Activated CD8-positive, alpha-beta memory T cell treated with anti-CD3 and anti-CD28 coated beads, Interleukin-2, amount 10 ng/mL, durations not matched to agents 7 days and 5 days (primary cell): ENCODE data around the gene NBPF15. TPM values are rescaled to one million over a fixed set of nuclear protein-coding genes. Genes with fewer than 3 reads are reported as not detected.
"Not testable (repeated sequence)": the region's sequence is repeated elsewhere in the genome, so short reads cannot be mapped to it uniquely, and the experiment has no call there.

ENCODE experiments used
- ATAC-seq: fragments of 150-1000 bp; cut with Tn5 transposase; one replicate; pipeline ENCODE4 v1.10.0; 2021; ENCODE audit warnings: moderate library complexity
- CTCF ChIA-PET: fragments of 350-600 bp; sonication (Branson Sonifier 250); formaldehyde crosslinking; loops from one replicate; lab custom pipeline; 2021; ENCODE audit warnings: antibody characterized with exemption; lab: Charles Lee
- DNase-seq: peaks from one replicate; pipeline ENCODE4 v3.0.0-alpha.2; 2020
- H3K27ac Mint-ChIP-seq: one replicate; pipeline ENCODE4 v1.8.0; 2021; ENCODE audit warnings: mild to moderate bottlenecking, mixed read lengths
- H3K27me3 Mint-ChIP-seq: one replicate; pipeline ENCODE4 v1.8.0; 2021; ENCODE audit warnings: mixed read lengths
- H3K36me3 Mint-ChIP-seq: one replicate; pipeline ENCODE4 v1.8.0; 2021; ENCODE audit warnings: mild to moderate bottlenecking, mixed read lengths
- H3K4me1 Mint-ChIP-seq: one replicate; pipeline ENCODE4 v1.8.0; 2021; ENCODE audit warnings: mixed read lengths
- H3K4me3 Mint-ChIP-seq: one replicate; pipeline ENCODE4 v1.8.0; 2021; ENCODE audit warnings: mild to moderate bottlenecking, moderate library complexity, mixed read lengths
- H3K9me3 Mint-ChIP-seq: one replicate; pipeline ENCODE4 v1.8.0; 2022; ENCODE audit warnings: low read depth, mixed read lengths
- total RNA-seq, 2 experiments: library from RNA; stranded (reverse); gene quantifications; one replicate each; pipeline ENCODE4 v1.2.3, GENCODE V29; 2021

Gene NBPF15
- total RNA-seq, 2 experiments from 2014 or later: 28.9 to 36.9 TPM

DNA sequence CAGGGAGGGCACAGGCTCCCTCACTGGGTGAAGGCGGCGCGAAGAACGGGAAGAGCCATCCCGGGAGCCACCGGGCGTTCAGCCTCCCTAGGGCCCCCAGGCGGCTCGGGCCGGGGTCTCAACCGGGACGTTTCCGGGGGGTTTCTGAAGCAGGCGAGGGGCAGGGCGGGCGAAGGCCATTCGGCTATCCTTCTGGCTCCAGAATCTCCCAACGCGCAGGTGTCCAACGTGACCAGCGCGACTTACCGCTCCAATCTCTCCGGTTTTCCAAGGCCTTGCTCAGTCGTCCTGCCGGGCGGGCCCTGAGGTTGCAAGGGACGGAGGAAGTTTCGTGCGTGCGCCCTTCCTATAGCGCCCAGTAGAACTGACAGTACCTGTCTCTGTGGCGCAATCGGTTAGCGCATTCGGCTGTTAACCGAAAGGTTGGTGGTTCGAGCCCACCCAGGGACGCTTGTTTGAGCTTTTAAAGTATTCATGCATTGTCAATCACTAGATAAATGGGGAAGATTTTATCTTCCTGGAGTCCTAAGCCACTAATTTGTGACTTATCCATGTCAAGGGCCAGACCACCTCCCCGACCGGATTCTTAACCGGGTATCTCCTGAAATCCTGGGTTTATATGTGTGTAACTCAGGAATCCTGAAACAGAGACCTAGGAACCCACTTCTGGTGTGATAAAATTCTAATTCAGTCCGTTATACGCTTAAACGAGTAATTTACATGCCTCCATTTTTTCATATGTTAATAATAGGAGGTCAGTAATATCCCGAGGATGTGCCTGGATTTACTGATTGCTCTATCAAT is 42.4 kb downstream of the NBPF15 start:
- H3K4me3 Mint-ChIP-seq: peak overlapping the region; percentile 78
- H3K4me1 Mint-ChIP-seq, H3K36me3 Mint-ChIP-seq, CTCF ChIA-PET, ATAC-seq, H3K27me3 Mint-ChIP-seq, H3K9me3 Mint-ChIP-seq: not testable (repeated sequence)
- peak overlapping the region; percentile 82 for H3K27ac Mint-ChIP-seq
- DNase-seq: peak; percentile 67

DNA sequence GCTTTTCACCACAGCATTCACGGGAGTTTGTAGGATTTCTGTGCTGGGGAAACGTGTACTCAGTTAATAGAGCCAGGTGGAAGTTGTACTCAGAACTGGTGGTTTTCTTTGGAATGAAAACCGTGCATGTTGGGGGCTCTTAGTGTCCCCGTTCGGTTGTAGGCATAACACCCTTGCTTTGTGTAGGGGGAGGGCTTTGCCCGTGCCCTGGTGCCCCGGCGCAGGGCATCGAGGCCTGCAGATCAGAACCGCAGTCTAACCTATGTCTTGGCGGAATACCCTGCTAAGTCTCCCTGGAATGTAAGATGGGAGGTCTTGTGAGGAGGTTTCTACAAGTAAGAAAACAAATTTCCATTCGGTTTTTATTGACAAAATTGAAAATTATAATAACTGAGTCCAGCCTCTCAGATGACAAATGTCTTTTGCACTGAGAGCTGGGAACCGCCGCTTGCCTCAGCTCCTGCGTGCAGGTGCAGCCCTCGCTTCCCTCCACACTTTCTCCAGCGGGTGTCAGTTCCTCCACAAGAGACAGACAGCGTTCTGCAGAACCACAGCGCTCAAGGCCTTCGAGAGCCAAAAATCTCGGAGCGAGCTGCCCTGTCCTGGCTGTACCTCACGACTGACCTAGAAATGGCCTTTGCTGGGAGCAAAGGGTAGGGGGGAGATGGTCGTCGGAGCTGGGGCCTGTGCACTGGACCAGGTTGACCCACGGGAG is 47.9 kb downstream of the NBPF15 start:
- H3K9me3 Mint-ChIP-seq, H3K4me1 Mint-ChIP-seq, DNase-seq, H3K27me3 Mint-ChIP-seq, CTCF ChIA-PET, H3K36me3 Mint-ChIP-seq: not testable (repeated sequence)
- Mint-ChIP-seq H3K4me3 (peak overlapping the region; percentile 73), H3K27ac (peak overlapping the region; percentile 86)
- ATAC-seq: peak; percentile 31

GRCh38 chr1:144412491-144413403 is 48.7 kb downstream of the NBPF15 start:
- CTCF ChIA-PET, H3K27me3 Mint-ChIP-seq, H3K36me3 Mint-ChIP-seq, H3K4me1 Mint-ChIP-seq, H3K9me3 Mint-ChIP-seq: not testable (repeated sequence)
- peak overlapping the region; percentile 73 for H3K4me3 Mint-ChIP-seq
- peak; percentile 81 for ATAC-seq
- DNase-seq: peak; percentile 95
- peak overlapping the region; percentile 86 for H3K27ac Mint-ChIP-seq

DNA sequence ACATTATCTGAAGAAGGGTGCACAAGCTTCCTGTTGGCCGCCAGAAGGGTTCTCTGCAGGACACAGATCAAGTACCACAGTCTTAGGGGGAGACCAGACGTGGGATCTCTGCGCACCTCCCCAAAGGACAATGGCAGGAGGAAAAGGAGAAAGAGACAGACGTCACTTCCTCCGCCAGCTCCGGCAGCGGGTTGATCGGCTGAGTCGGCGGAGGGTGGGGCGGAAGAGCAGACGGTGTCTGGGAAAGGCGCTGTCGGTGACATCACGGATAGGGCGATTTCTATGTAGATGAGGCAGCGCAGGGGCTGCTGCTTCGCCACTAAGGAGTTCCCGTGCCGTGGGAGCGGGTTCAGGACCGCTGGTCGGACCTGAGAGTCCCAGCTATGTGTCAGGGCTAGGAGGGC is 49.4 kb downstream of the NBPF15 start:
- H3K9me3 Mint-ChIP-seq, H3K27me3 Mint-ChIP-seq, CTCF ChIA-PET, H3K36me3 Mint-ChIP-seq, H3K4me1 Mint-ChIP-seq: not testable (repeated sequence)
- Mint-ChIP-seq H3K27ac (peak overlapping the region; percentile 86), H3K4me3 (peak overlapping the region; percentile 73)
- DNase-seq (peak; percentile 87), ATAC-seq (peak; percentile 48)

DNA sequence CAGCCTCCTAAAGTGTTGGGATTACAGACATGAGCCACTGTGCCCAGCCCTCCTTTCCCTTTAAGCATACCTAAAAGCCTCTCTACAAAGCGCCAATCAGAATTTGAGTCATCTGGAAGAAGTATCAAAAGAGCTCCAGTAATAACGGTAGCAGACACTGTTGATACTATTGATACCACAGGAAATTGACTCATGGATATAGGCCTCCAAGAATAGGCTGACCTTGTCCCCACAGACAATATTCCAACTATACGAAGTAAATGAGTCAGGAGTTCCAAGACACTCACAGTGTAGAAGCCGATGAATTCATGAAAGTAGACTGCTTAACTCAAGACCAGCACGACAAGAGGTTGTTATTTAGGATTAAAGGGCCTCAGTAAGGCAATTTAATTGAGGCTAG is 58.7 kb downstream of the NBPF15 start:
- H3K27ac Mint-ChIP-seq, H3K27me3 Mint-ChIP-seq, DNase-seq, H3K36me3 Mint-ChIP-seq, H3K4me1 Mint-ChIP-seq, CTCF ChIA-PET, H3K4me3 Mint-ChIP-seq, H3K9me3 Mint-ChIP-seq, ATAC-seq: not testable (repeated sequence)

- DNase-seq, H3K36me3 Mint-ChIP-seq, H3K4me3 Mint-ChIP-seq, H3K27ac Mint-ChIP-seq, H3K4me1 Mint-ChIP-seq, H3K9me3 Mint-ChIP-seq, ATAC-seq, H3K27me3 Mint-ChIP-seq, CTCF ChIA-PET: not testable (repeated sequence)
Observed at GRCh38 chr1:144371651-144372050, 89.8 kb downstream of the NBPF15 start.

Other genes with a start within 250 kb of the NBPF15 start
- gene PPIAL4E, start 88.0 kb downstream of the NBPF15 start, total RNA-seq: not detected
- gene PPIAL4F, start 131.2 kb upstream of the NBPF15 start, total RNA-seq: not detected